BLaER1 treated with 17β-estradiol and CSF1 and Interleukin-3, amounts not matched to agents 10 nM and 100 nM (cell line): ENCODE results near the gene FOXN4.

Experiments used
- H3K27ac ChIP-seq, 11 experiments: shearing (Covaris generic); formaldehyde crosslinking; 2 replicates each; pipeline ENCODE4 v1.8.1; 2022
- H3K27me3 ChIP-seq, 11 experiments: shearing (Covaris generic); formaldehyde crosslinking; 2 replicates each; pipeline ENCODE4 v1.8.1; 2022
- H3K36me3 ChIP-seq, 11 experiments: shearing (Covaris generic); formaldehyde crosslinking; 2 replicates each; pipeline ENCODE4 v1.8.1; 2022
- H3K4me1 ChIP-seq, 10 experiments: shearing (Covaris generic); formaldehyde crosslinking; 2 replicates each; pipeline ENCODE4 v1.8.1; 2022
- H3K4me2 ChIP-seq, 11 experiments: shearing (Covaris generic); formaldehyde crosslinking; 2 replicates each; pipeline ENCODE4 v1.8.1; 2022
- H3K4me3 ChIP-seq, 10 experiments: shearing (Covaris generic); formaldehyde crosslinking; 2 replicates each; pipeline ENCODE4 v1.8.1; 2022
- H3K9ac ChIP-seq, 11 experiments: shearing (Covaris generic); formaldehyde crosslinking; 2 replicates each; pipeline ENCODE4 v1.8.1; 2022
- H3K9me3 ChIP-seq, 11 experiments: shearing (Covaris generic); formaldehyde crosslinking; replicated peaks in 1 of 11; 2 replicates each; pipeline ENCODE4 v1.8.1; 2022
- H4K20me1 ChIP-seq, 11 experiments: shearing (Covaris generic); formaldehyde crosslinking; 2 replicates each; pipeline ENCODE4 v1.8.1; 2022
- Cebpa-rat ChIP-seq, 11 experiments: shearing (Covaris generic); IDR thresholded peaks; 2 replicates each; pipeline ENCODE4 v1.8.1; 2022

Gene FOXN4

GRCh38 chr12:109246221-109246620 lies 62.9 kb downstream of the FOXN4 start:
- Histone ChIP-seq H3K9me3 (no peaks in the 10 kb centered on the region), H3K27ac (no peak overlapping the region), H3K36me3 (peaks cover 0 to 12% (median 5%) of the 10 kb centered on the region in 11 experiments; a peak in 6 of 22 replicates), H3K4me1 (peaks cover 0 to 4% (median 0%) of the 10 kb centered on the region in 10 experiments; a peak in 2 of 20 replicates), H3K9ac (no peak overlapping the region), H3K27me3 (no peaks in the 10 kb centered on the region), H4K20me1 (no peaks in the 10 kb centered on the region), H3K4me3 (no peak overlapping the region), H3K4me2 (no peak overlapping the region)
- no peak for TF ChIP-seq Cebpa-rat (IDR thresholded peaks at IDR 0.05)

DNA sequence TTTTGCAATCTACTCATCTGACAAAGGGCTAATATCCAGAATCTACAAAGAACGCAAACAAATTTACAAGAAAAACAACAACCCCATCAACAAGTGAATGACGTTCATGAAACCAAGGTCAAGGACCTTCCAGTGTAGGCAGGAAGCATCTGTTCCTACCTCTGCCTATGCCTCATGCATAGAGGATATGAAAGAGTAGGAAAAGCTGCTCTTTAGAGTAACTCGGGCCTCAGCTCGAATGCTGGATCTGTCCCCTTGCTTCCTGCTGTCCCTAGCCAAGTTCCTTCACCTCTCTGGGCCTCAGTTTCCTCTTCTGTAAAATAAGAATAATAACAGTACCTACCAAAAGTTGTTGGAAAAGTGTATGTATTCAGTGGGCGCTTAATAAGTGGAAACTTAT lies 65.0 kb downstream of the FOXN4 start:
- TF ChIP-seq Cebpa-rat (IDR thresholded peaks at IDR 0.05), result no peak
- Histone ChIP-seq H3K9me3 (no peaks in the 10 kb centered on the region), H3K27ac (no peak overlapping the region), H3K4me2 (no peak overlapping the region), H3K9ac (no peak overlapping the region), H3K36me3 (peaks cover 0 to 12% (median 5%) of the 10 kb centered on the region in 11 experiments; a peak in 7 of 22 replicates), H3K4me3 (no peak overlapping the region), H4K20me1 (no peaks in the 10 kb centered on the region), H3K4me1 (no peaks in the 10 kb centered on the region), H3K27me3 (no peaks in the 10 kb centered on the region)

DNA sequence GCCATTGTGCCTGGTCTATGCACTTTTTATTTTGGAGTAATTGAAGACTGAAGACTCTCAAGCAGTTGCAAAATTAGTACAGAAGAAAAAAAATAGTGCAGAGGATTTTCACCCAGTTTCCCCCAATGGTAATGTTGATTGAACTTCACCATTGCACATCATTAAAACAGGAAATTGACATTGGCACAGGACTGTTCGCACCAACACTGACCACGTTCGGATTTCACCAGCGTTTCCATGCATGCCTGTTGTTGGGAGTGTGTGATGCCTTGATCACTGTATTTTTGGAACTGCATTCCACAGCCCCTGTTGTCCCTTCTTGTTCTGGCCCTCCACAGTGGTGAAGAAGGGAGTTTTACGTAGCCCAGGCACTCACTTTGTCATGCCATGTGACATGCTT lies 67.1 kb downstream of the FOXN4 start:
- Histone ChIP-seq H3K27me3 (no peaks in the 10 kb centered on the region), H3K9me3 (no peaks in the 10 kb centered on the region), H4K20me1 (no peaks in the 10 kb centered on the region), H3K4me2 (no peak overlapping the region), H3K27ac (no peak overlapping the region), H3K4me1 (no peaks in the 10 kb centered on the region), H3K36me3 (peaks cover 0 to 12% (median 5%) of the 10 kb centered on the region in 11 experiments; a peak in 7 of 22 replicates), H3K9ac (no peak overlapping the region), H3K4me3 (no peak overlapping the region)
- TF ChIP-seq Cebpa-rat (IDR thresholded peaks at IDR 0.05), result no peak

GRCh38 chr12:109240365-109240764 lies 68.7 kb downstream of the FOXN4 start:
- H3K9ac ChIP-seq, result no peak overlapping the region
- no peak for TF ChIP-seq Cebpa-rat (IDR thresholded peaks at IDR 0.05)
- H3K27ac ChIP-seq, result no peak overlapping the region
- no peaks in the 10 kb centered on the region for H3K4me1 ChIP-seq
- no peaks in the 10 kb centered on the region for H3K9me3 ChIP-seq
- H3K27me3 ChIP-seq, result no peaks in the 10 kb centered on the region
- H4K20me1 ChIP-seq, result no peaks in the 10 kb centered on the region
- no peak overlapping the region for H3K4me2 ChIP-seq
- H3K36me3 ChIP-seq, result peaks cover 0 to 12% (median 5%) of the 10 kb centered on the region in 11 experiments; a peak in 7 of 22 replicates
- H3K4me3 ChIP-seq, result no peak overlapping the region

DNA sequence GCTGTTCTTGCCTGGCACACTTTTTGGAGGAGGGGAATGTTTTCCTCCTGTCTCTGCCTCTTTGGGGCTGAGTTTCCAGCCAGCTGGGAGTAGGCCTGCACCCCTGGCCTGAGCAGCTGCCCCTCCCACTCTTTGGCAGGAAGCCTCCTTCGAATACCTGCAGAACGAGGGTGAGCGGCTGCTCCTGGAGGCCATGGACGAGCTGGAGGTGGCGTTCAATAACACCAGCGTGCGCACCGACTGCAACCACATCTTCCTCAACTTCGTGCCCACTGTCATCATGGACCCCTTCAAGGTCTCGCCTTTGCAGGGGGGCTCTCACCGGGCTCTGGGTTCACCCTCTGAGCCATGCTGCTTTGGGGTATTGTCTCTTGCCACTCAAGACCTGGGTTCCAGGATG lies 69.4 kb downstream of the FOXN4 start:
- H3K27me3 ChIP-seq, result no peaks in the 10 kb centered on the region
- no peaks in the 10 kb centered on the region for H3K9me3 ChIP-seq
- H4K20me1 ChIP-seq, result no peaks in the 10 kb centered on the region
- H3K9ac ChIP-seq, result no peak overlapping the region
- H3K4me2 ChIP-seq, result no peak overlapping the region
- no peak overlapping the region for H3K27ac ChIP-seq
- no peak for TF ChIP-seq Cebpa-rat (IDR thresholded peaks at IDR 0.05)
- no peaks in the 10 kb centered on the region for H3K4me1 ChIP-seq
- peaks cover 0 to 12% (median 5%) of the 10 kb centered on the region in 11 experiments; a peak in 7 of 22 replicates for H3K36me3 ChIP-seq
- no peak overlapping the region for H3K4me3 ChIP-seq

DNA sequence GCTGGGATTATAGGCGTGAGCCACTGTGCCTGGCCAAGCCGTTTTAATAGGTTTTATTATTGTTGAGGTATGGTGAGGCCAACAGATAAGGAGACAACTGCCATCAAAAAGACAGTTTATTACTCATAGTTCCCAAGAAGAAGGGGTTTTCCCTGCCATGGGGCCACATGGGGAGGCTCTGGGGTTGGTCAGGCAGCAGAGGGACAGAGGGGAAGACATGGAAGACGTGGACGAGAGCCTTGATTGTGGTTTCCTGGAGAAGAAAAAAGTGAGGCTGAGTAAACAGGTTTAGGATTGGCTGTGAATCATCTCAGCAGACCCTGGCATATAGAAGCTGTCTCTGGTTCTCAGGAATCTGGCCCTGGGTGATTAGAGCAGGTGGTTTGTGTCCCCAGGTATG lies 69.9 kb downstream of the FOXN4 start:
- H3K9me3 ChIP-seq, result no peaks in the 10 kb centered on the region
- no peak overlapping the region for H3K4me3 ChIP-seq
- H3K27ac ChIP-seq, result no peak overlapping the region
- no peak overlapping the region for H3K9ac ChIP-seq
- H3K36me3 ChIP-seq, result peaks cover 0 to 12% (median 5%) of the 10 kb centered on the region in 11 experiments; a peak in 7 of 22 replicates
- TF ChIP-seq Cebpa-rat (IDR thresholded peaks at IDR 0.05), result no peak
- H3K4me1 ChIP-seq, result no peaks in the 10 kb centered on the region
- no peaks in the 10 kb centered on the region for H4K20me1 ChIP-seq
- no peak overlapping the region for H3K4me2 ChIP-seq
- H3K27me3 ChIP-seq, result no peaks in the 10 kb centered on the region

GRCh38 chr12:109236257-109236656 lies 72.8 kb downstream of the FOXN4 start:
- no peak overlapping the region for H3K9ac ChIP-seq
- H3K4me1 ChIP-seq, result no peaks in the 10 kb centered on the region
- no peak overlapping the region for H3K27ac ChIP-seq
- H3K27me3 ChIP-seq, result no peaks in the 10 kb centered on the region
- H4K20me1 ChIP-seq, result peaks cover 0 to 11% (median 0%) of the 10 kb centered on the region in 11 experiments; a peak in 1 of 22 replicates
- TF ChIP-seq Cebpa-rat (IDR thresholded peaks at IDR 0.05), result no peak
- H3K9me3 ChIP-seq, result no peaks in the 10 kb centered on the region
- no peak overlapping the region for H3K4me3 ChIP-seq
- H3K36me3 ChIP-seq, result peaks cover 0 to 5% (median 0%) of the 10 kb centered on the region in 11 experiments; a peak in 5 of 22 replicates
- no peak overlapping the region for H3K4me2 ChIP-seq

DNA sequence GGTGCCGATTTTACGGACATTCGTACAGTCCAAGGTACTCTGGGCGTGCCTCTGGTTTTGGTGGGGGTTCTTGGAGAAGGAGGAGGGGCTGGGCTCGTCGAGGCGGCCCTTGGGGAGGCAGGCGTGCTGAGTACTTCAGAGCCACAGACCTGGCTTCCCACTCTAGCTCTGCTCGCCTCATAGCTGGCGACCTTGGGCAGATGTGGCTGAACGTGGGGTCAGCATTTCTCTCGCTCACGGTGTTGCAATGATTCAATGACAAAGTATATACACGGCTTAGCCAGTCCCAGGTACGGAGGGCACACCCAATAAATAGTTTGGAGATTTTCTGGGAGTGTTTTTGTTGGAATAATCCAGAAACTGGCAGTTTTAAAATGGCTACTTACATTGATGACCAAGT lies 75.1 kb downstream of the FOXN4 start:
- Histone ChIP-seq H3K27ac (no peak overlapping the region), H3K36me3 (no peaks in the 10 kb centered on the region), H3K4me2 (no peak overlapping the region), H3K4me1 (peaks cover 0 to 17% (median 4%) of the 10 kb centered on the region in 10 experiments; a peak in 7 of 20 replicates), H3K9me3 (no peaks in the 10 kb centered on the region), H3K4me3 (no peak overlapping the region), H3K9ac (no peak overlapping the region), H4K20me1 (peaks cover 0 to 11% (median 0%) of the 10 kb centered on the region in 11 experiments; a peak in 1 of 22 replicates), H3K27me3 (no peaks in the 10 kb centered on the region)
- TF ChIP-seq Cebpa-rat (IDR thresholded peaks at IDR 0.05), result no peak

DNA sequence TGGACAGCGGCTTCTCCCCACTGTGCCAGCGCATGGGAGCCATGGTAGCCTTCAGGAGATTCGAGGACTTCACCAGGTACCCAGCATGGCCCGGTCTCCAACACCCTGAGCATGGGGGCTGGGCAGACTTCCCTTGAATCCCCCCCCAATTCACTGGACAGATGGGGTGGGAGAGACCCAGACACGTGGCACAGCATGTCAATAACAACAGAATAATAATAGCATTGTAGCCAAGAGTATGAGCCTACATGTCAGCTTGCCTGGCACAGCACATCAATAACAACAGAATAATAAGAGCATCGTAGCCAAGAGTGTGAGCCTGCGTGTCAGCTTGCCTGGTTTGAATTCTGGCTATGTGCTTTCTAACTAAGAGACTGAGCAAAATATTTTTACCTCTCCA lies 76.4 kb downstream of the FOXN4 start:
- Histone ChIP-seq H3K4me2 (no peak overlapping the region), H4K20me1 (peaks cover 0 to 11% (median 0%) of the 10 kb centered on the region in 11 experiments; a peak in 1 of 22 replicates), H3K27ac (no peak overlapping the region), H3K4me1 (peaks cover 0 to 17% (median 4%) of the 10 kb centered on the region in 10 experiments; a peak in 7 of 20 replicates), H3K4me3 (no peak overlapping the region), H3K9ac (no peak overlapping the region), H3K9me3 (no peaks in the 10 kb centered on the region), H3K36me3 (no peaks in the 10 kb centered on the region), H3K27me3 (no peaks in the 10 kb centered on the region)
- no peak for TF ChIP-seq Cebpa-rat (IDR thresholded peaks at IDR 0.05)

- no peak overlapping the region for H3K9ac ChIP-seq
- peak overlapping the region in 6 of 11 experiments; percentile 11 to 54 (median 16); a peak in 9 of 22 replicates for H3K4me2 ChIP-seq
Observed at GRCh38 chr12:109230193-109230592, 78.9 kb downstream of the FOXN4 start.

More at GRCh38 chr12:109230193-109230592, 78.9 kb downstream of the FOXN4 start:
- TF ChIP-seq Cebpa-rat (IDR thresholded peaks at IDR 0.05), result no peak
- Histone ChIP-seq H3K27me3 (no peaks in the 10 kb centered on the region), H3K4me3 (no peak overlapping the region), H3K27ac (no peak overlapping the region), H3K4me1 (peaks cover 0 to 17% (median 4%) of the 10 kb centered on the region in 10 experiments; a peak in 7 of 20 replicates), H3K9me3 (no peaks in the 10 kb centered on the region), H4K20me1 (peaks cover 0 to 11% (median 0%) of the 10 kb centered on the region in 11 experiments; a peak in 1 of 22 replicates), H3K36me3 (no peaks in the 10 kb centered on the region)
